Measurements from ENCODE around the gene KRT4. TPM values are rescaled to one million over a fixed set of nuclear protein-coding genes. Genes with fewer than 3 reads are reported as not detected.

KRT4 gene
- total and polyA plus RNA-seq, 2 experiments from 2014 or later: not detected

DNA sequence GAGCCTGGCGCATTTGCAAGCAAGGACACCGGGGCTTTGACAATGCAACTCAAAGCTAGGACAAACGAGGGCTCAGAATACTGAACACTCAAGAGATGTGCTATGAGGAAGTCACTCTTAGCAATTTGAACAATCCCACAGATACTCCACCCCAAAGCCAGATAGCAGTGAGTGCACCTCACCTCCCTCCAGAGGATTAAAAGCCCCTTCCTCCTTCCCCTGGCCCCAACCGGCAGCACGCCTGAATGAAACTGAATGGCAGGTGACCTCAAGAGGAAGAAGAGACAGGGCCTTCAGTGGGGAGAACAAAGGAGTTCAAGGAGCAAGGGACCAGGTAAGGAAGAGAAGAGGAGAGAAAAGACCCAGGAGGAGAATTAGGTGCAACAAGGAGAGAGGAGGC, 36.8 kb upstream of the KRT4 start (continued):
- TF ChIP-seq, protein P1, sequence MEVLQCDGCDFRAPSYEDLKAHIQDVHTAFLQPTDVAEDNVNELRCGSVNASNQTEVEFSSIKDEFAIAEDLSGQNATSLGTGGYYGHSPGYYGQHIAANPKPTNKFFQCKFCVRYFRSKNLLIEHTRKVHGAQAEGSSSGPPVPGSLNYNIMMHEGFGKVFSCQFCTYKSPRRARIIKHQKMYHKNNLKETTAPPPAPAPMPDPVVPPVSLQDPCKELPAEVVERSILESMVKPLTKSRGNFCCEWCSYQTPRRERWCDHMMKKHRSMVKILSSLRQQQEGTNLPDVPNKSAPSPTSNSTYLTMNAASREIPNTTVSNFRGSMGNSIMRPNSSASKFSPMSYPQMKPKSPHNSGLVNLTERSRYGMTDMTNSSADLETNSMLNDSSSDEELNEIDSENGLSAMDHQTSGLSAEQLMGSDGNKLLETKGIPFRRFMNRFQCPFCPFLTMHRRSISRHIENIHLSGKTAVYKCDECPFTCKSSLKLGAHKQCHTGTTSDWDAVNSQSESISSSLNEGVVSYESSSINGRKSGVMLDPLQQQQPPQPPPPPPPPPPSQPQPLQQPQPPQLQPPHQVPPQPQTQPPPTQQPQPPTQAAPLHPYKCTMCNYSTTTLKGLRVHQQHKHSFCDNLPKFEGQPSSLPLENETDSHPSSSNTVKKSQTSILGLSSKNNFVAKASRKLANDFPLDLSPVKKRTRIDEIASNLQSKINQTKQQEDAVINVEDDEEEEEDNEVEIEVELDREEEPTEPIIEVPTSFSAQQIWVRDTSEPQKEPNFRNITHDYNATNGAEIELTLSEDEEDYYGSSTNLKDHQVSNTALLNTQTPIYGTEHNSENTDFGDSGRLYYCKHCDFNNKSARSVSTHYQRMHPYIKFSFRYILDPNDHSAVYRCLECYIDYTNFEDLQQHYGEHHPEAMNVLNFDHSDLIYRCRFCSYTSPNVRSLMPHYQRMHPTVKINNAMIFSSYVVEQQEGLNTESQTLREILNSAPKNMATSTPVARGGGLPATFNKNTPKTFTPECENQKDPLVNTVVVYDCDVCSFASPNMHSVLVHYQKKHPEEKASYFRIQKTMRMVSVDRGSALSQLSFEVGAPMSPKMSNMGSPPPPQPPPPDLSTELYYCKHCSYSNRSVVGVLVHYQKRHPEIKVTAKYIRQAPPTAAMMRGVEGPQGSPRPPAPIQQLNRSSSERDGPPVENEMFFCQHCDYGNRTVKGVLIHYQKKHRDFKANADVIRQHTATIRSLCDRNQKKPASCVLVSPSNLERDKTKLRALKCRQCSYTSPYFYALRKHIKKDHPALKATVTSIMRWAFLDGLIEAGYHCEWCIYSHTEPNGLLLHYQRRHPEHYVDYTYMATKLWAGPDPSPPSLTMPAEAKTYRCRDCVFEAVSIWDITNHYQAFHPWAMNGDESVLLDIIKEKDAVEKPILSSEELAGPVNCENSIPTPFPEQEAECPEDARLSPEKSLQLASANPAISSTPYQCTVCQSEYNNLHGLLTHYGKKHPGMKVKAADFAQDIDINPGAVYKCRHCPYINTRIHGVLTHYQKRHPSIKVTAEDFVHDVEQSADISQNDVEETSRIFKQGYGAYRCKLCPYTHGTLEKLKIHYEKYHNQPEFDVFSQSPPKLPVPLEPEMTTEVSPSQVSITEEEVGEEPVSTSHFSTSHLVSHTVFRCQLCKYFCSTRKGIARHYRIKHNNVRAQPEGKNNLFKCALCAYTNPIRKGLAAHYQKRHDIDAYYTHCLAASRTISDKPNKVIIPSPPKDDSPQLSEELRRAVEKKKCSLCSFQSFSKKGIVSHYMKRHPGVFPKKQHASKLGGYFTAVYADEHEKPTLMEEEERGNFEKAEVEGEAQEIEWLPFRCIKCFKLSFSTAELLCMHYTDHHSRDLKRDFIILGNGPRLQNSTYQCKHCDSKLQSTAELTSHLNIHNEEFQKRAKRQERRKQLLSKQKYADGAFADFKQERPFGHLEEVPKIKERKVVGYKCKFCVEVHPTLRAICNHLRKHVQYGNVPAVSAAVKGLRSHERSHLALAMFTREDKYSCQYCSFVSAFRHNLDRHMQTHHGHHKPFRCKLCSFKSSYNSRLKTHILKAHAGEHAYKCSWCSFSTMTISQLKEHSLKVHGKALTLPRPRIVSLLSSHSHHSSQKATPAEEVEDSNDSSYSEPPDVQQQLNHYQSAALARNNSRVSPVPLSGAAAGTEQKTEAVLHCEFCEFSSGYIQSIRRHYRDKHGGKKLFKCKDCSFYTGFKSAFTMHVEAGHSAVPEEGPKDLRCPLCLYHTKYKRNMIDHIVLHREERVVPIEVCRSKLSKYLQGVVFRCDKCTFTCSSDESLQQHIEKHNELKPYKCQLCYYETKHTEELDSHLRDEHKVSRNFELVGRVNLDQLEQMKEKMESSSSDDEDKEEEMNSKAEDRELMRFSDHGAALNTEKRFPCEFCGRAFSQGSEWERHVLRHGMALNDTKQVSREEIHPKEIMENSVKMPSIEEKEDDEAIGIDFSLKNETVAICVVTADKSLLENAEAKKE (CRISPR knock-in tag; IDR thresholded peaks at IDR 0.05): no peak
- no peak for TF ChIP-seq ZNF331 (CRISPR knock-in tag; IDR thresholded peaks at IDR 0.05; ENCODE audit: low read depth)
- TF ChIP-seq STAT1 (IDR thresholded peaks at IDR 0.05; ENCODE audit: unreplicated experiment): no peak
- TF ChIP-seq POLR2AphosphoS5 (IDR thresholded peaks at IDR 0.05; ENCODE audit: low read depth): no peak
- TF ChIP-seq EZH2phosphoT487 (IDR thresholded peaks at IDR 0.05; ENCODE audit: unreplicated experiment): no peak
- TF ChIP-seq, protein P2, sequence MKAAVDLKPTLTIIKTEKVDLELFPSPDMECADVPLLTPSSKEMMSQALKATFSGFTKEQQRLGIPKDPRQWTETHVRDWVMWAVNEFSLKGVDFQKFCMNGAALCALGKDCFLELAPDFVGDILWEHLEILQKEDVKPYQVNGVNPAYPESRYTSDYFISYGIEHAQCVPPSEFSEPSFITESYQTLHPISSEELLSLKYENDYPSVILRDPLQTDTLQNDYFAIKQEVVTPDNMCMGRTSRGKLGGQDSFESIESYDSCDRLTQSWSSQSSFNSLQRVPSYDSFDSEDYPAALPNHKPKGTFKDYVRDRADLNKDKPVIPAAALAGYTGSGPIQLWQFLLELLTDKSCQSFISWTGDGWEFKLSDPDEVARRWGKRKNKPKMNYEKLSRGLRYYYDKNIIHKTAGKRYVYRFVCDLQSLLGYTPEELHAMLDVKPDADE (IDR thresholded peaks at IDR 0.05): no peak
- no peak for TF ChIP-seq EZH2 (IDR thresholded peaks at IDR 0.05; ENCODE audit: low read depth, unreplicated experiment)

DNA sequence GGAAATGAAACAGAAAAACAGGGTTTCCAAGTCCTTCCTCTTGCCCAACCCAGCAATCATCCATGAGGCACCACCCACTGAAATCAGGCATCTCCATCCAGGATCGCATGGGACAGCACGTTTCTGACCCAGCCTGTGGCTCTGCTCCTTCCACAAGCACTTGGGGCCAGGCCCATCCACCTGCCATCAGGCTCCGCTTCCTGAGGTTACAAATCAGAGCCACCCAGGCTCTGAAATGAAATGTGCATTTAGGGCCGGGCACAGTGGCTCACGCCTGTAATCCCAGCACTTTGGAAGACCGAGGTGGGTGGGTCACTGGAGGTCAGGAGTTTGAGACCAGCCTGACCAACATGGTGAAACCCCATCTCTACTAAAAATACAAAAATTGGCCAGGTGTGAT, 35.6 kb upstream of the KRT4 start:
- Histone ChIP-seq H4K20me1 (replicated peaks; ENCODE audit: insufficient read depth) (no peaks in the 10 kb centered on the region; the same call in 1 of the 2 replicates), H3K9me2 (ENCODE audit: insufficient read depth) (peaks cover 2% of the 10 kb centered on the region; the same call in 1 of the 2 replicates), H3K4me3 (no peak overlapping the region), H3K4me1 (ENCODE audit: insufficient read depth) (no peaks in the 10 kb centered on the region), H3K27ac (ENCODE audit: low read depth) (no peak overlapping the region), H3K4me2 (no peak overlapping the region), H3K36me3 (ENCODE audit: insufficient read depth) (no peaks in the 10 kb centered on the region), H2AFZ (no peak overlapping the region), H3F3A (replicated peaks; ENCODE audit: low read depth) (no peaks in the 10 kb centered on the region), H3K27me3 (ENCODE audit: insufficient read depth) (no peaks in the 10 kb centered on the region), H3K79me2 (replicated peaks; ENCODE audit: insufficient read depth) (no peaks in the 10 kb centered on the region)
- ATAC-seq (no peak), DNase-seq (ENCODE audit: low spot score) (no peak)
- H3K4me1 Mint-ChIP-seq: no peaks in the 10 kb centered on the region
- peaks cover 1% of the 10 kb centered on the region for H3K27me3 Mint-ChIP-seq (ENCODE audit: insufficient read depth, low read depth, poor library complexity)
- no peaks in the 10 kb centered on the region for H3K36me3 Mint-ChIP-seq (ENCODE audit: low read depth)
- H3K27ac Mint-ChIP-seq: no peak overlapping the region
- H3K4me3 Mint-ChIP-seq: no peak overlapping the region
- H3K9me3 Mint-ChIP-seq: no peaks in the 10 kb centered on the region; the same call in 1 of the 3 replicates
- no peak for TF ChIP-seq POLR2AphosphoS5 (IDR thresholded peaks at IDR 0.05; ENCODE audit: low read depth)
- TF ChIP-seq EZH2 (IDR thresholded peaks at IDR 0.05; ENCODE audit: low read depth, unreplicated experiment): no peak
- TF ChIP-seq NANOG (IDR thresholded peaks at IDR 0.05; ENCODE audit: borderline replicate concordance): no peak
- no peak for TF ChIP-seq JUNB (IDR thresholded peaks at IDR 0.05; ENCODE audit: unreplicated experiment)
- TF ChIP-seq, protein P3, sequence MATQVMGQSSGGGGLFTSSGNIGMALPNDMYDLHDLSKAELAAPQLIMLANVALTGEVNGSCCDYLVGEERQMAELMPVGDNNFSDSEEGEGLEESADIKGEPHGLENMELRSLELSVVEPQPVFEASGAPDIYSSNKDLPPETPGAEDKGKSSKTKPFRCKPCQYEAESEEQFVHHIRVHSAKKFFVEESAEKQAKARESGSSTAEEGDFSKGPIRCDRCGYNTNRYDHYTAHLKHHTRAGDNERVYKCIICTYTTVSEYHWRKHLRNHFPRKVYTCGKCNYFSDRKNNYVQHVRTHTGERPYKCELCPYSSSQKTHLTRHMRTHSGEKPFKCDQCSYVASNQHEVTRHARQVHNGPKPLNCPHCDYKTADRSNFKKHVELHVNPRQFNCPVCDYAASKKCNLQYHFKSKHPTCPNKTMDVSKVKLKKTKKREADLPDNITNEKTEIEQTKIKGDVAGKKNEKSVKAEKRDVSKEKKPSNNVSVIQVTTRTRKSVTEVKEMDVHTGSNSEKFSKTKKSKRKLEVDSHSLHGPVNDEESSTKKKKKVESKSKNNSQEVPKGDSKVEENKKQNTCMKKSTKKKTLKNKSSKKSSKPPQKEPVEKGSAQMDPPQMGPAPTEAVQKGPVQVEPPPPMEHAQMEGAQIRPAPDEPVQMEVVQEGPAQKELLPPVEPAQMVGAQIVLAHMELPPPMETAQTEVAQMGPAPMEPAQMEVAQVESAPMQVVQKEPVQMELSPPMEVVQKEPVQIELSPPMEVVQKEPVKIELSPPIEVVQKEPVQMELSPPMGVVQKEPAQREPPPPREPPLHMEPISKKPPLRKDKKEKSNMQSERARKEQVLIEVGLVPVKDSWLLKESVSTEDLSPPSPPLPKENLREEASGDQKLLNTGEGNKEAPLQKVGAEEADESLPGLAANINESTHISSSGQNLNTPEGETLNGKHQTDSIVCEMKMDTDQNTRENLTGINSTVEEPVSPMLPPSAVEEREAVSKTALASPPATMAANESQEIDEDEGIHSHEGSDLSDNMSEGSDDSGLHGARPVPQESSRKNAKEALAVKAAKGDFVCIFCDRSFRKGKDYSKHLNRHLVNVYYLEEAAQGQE (IDR thresholded peaks at IDR 0.05; ENCODE audit: unreplicated experiment): no peak
- TF ChIP-seq ZNF331 (CRISPR knock-in tag; IDR thresholded peaks at IDR 0.05; ENCODE audit: low read depth): no peak
- TF ChIP-seq ZNF114 (CRISPR knock-in tag; IDR thresholded peaks at IDR 0.05): no peak
